ENCODE results near the gene ROGDI. TPM values are rescaled to one million over a fixed set of nuclear protein-coding genes. Genes with fewer than 3 reads are reported as not detected.

Gene ROGDI
- total RNA-seq, 4 donors from 2014 or later: 43.2 to 97.2 (median 77.6) TPM

GRCh38 chr16:4836727-4837126 lies 34.3 kb upstream of the ROGDI start:
- Histone ChIP-seq H3K9me3 (no peaks in the 10 kb centered on the region), H3K27ac (replicated peaks in 1 of 4) (no peak overlapping the region), H3K4me1 (peaks cover 0 to 10% (median 6%) of the 10 kb centered on the region in 4 donors), H3K27me3 (no peaks in the 10 kb centered on the region), H3K4me3 (no peak overlapping the region), H3K36me3 (peaks cover 62 to 96% (median 87%) of the 10 kb centered on the region in 4 donors)
- DNase-seq (ENCODE audit: extremely low spot score): no peak
- TF ChIP-seq POLR2AphosphoS5 (IDR thresholded peaks at IDR 0.05) (no peak), EP300 (IDR thresholded peaks at IDR 0.05) (no peak), CTCF (IDR thresholded peaks at IDR 0.05) (no peak), POLR2A (IDR thresholded peaks at IDR 0.05; ENCODE audit: low read depth) (no peak)
- intact Hi-C loops (cut with DNase I): no loop called here
- 92% methylated on average over 2 of the region's 2 CpGs for WGBS

GRCh38 chr16:4833584-4833983 lies 31.2 kb upstream of the ROGDI start:
- H3K9me3 ChIP-seq: no peaks in the 10 kb centered on the region
- no peak overlapping the region for H3K27ac ChIP-seq (replicated peaks in 1 of 4)
- intact Hi-C loops (cut with DNase I): no loop called here
- no peak for DNase-seq (ENCODE audit: extremely low spot score)
- H3K4me3 ChIP-seq: no peak overlapping the region
- no peaks in the 10 kb centered on the region for H3K27me3 ChIP-seq
- H3K36me3 ChIP-seq: peaks cover 63 to 96% (median 88%) of the 10 kb centered on the region in 4 donors
- no peak for TF ChIP-seq CTCF (IDR thresholded peaks at IDR 0.05)
- TF ChIP-seq POLR2A (IDR thresholded peaks at IDR 0.05; ENCODE audit: low read depth): no peak
- no peak for TF ChIP-seq EP300 (IDR thresholded peaks at IDR 0.05)
- no peak for TF ChIP-seq POLR2AphosphoS5 (IDR thresholded peaks at IDR 0.05)
- 100% methylated on average over 1 of the region's 1 CpG for WGBS
- peaks cover 4 to 11% (median 9%) of the 10 kb centered on the region in 4 donors for H3K4me1 ChIP-seq

- 89% methylated on average over 6 of the region's 6 CpGs for WGBS
- no peak for DNase-seq (ENCODE audit: extremely low spot score)
- TF ChIP-seq CTCF (IDR thresholded peaks at IDR 0.05) (no peak), POLR2A (IDR thresholded peaks at IDR 0.05; ENCODE audit: low read depth) (no peak), EP300 (IDR thresholded peaks at IDR 0.05) (no peak), POLR2AphosphoS5 (IDR thresholded peaks at IDR 0.05) (no peak)
Measured at GRCh38 chr16:4832698-4833343, 30.4 kb upstream of the ROGDI start.

GRCh38 chr16:4831616-4832015 lies 29.2 kb upstream of the ROGDI start:
- Histone ChIP-seq H3K4me3 (no peak overlapping the region), H3K9me3 (no peaks in the 10 kb centered on the region), H3K4me1 (peaks cover 15 to 26% (median 22%) of the 10 kb centered on the region in 4 donors), H3K27ac (replicated peaks in 1 of 4) (no peak overlapping the region), H3K36me3 (peaks cover 49 to 96% (median 88%) of the 10 kb centered on the region in 4 donors), H3K27me3 (no peaks in the 10 kb centered on the region)
- TF ChIP-seq EP300 (IDR thresholded peaks at IDR 0.05) (no peak), CTCF (IDR thresholded peaks at IDR 0.05) (no peak), POLR2A (IDR thresholded peaks at IDR 0.05; ENCODE audit: low read depth) (no peak), POLR2AphosphoS5 (IDR thresholded peaks at IDR 0.05) (no peak)
- DNase-seq (ENCODE audit: extremely low spot score): no peak
- intact Hi-C loops (cut with DNase I): no loop called here
- WGBS: 95% methylated on average over 8 of the region's 8 CpGs

More at GRCh38 chr16:4832698-4833343, 30.4 kb upstream of the ROGDI start:
- Histone ChIP-seq H3K36me3 (peaks cover 56 to 96% (median 87%) of the 10 kb centered on the region in 4 donors), H3K4me1 (peaks cover 4 to 16% (median 10%) of the 10 kb centered on the region in 4 donors), H3K27ac (replicated peaks in 1 of 4) (no peak overlapping the region), H3K9me3 (no peaks in the 10 kb centered on the region), H3K27me3 (no peaks in the 10 kb centered on the region), H3K4me3 (no peak overlapping the region)
- intact Hi-C loops (cut with DNase I): no loop called here
